H1 (cell line): ENCODE data around the gene GRIK4. TPM values are rescaled to one million over a fixed set of nuclear protein-coding genes. Genes with fewer than 3 reads are reported as not detected.

Experiments
- CTCF ChIA-PET: fragments of 300-600 bp; sonication (Branson Sonifier 250); formaldehyde crosslinking; loops from one replicate; lab custom pipeline; 2021; ENCODE audit not compliant: partially characterized antibody; lab: Charles Lee
- POLR2A ChIA-PET: fragments of 300-600 bp; sonication (Branson Sonifier 250); formaldehyde crosslinking; loops from one replicate; lab custom pipeline; 2021; ENCODE audit warnings: inconsistent platforms; ENCODE audit not compliant: partially characterized antibody; lab: Charles Lee
- DNase-seq, 2 experiments: peaks; one replicate each; pipeline versions ENCODE4 v3.0.0 to v3.0.0-alpha.2; 2010 to 2022; ENCODE audit warnings: low spot score in 2 of 2, low read depth in 1 of 2, mixed read lengths in 1 of 2
- FAIRE-seq: peaks from 2 replicates; lab custom pipeline; 2011; peaks lifted over from hg19 to GRCh38; lab: Jason Lieb, UNC
- H2AFZ ChIP-seq: 2 replicates; pipeline ENCODE4 v1.8.1; 2012; ENCODE audit warnings: low read length, inconsistent platforms
- H2AK5ac ChIP-seq: 2 replicates; pipeline ENCODE4 v1.6.1; 2013; ENCODE audit warnings: low read depth, low read length
- H2BK120ac ChIP-seq: replicated peaks from 2 replicates; pipeline ENCODE3; 2013; ENCODE audit warnings: low read depth, low read length, inconsistent platforms
- H2BK12ac ChIP-seq: 2 replicates; pipeline ENCODE4 v1.6.1; 2013; ENCODE audit warnings: low read depth, low read length
- H2BK15ac ChIP-seq: 2 replicates; pipeline ENCODE4 v1.6.1; 2013; ENCODE audit warnings: low read length
- H2BK20ac ChIP-seq: 2 replicates; pipeline ENCODE4 v1.6.1; 2013; ENCODE audit warnings: low read length
- H2BK5ac ChIP-seq: 2 replicates; pipeline ENCODE4 v1.6.1; 2013; ENCODE audit warnings: low read depth, low read length
- H3K14ac ChIP-seq: 2 replicates; pipeline ENCODE4 v1.6.1; 2013; ENCODE audit warnings: inconsistent platforms; ENCODE audit not compliant: insufficient read length
- H3K18ac ChIP-seq: 2 replicates; pipeline ENCODE4 v1.6.1; 2013; ENCODE audit warnings: low read length; ENCODE audit errors: extremely low read depth
- H3K23ac ChIP-seq: 2 replicates; pipeline ENCODE4 v1.6.1; 2013; ENCODE audit warnings: inconsistent platforms; ENCODE audit not compliant: insufficient read length
- H3K23me2 ChIP-seq: 2 replicates; pipeline ENCODE4 v1.6.1; 2013; ENCODE audit warnings: low read depth, low read length
- H3K27ac ChIP-seq: 2 replicates; pipeline ENCODE4 v1.6.1; 2011; ENCODE audit warnings: low read depth, low read length, inconsistent platforms
- H3K27me3 ChIP-seq, 4 experiments: replicated peaks in 1 of 4; 1 replicate in 1 of 4; 2 replicates in 3 of 4; pipeline versions ENCODE4 v1.6.1 to v1.8.1; 2011 to 2013; ENCODE audit warnings: low read length in 3 of 4, mild to moderate bottlenecking in 3 of 4, inconsistent platforms in 2 of 4, mixed read lengths in 2 of 4, moderate library complexity in 1 of 4; ENCODE audit not compliant: control insufficient read depth in 3 of 4, insufficient read depth in 3 of 4; ENCODE audit errors: extremely low read depth in 1 of 4
- H3K36me3 ChIP-seq, 4 experiments: 2 replicates each; pipeline versions ENCODE4 v1.6.1 to v1.8.1; 2011 to 2013; ENCODE audit warnings: mild to moderate bottlenecking in 4 of 4, low read length in 3 of 4, moderate library complexity in 2 of 4, control low read depth in 1 of 4, inconsistent platforms in 1 of 4; ENCODE audit not compliant: insufficient read depth in 4 of 4, control insufficient read depth in 2 of 4
- H3K4ac ChIP-seq: replicated peaks from 2 replicates; pipeline ENCODE3; 2013; ENCODE audit warnings: low read length, low read depth, mixed read lengths, inconsistent platforms; ENCODE audit not compliant: insufficient read length
- H3K4me1 ChIP-seq, 4 experiments: replicated peaks in 1 of 4; 1 replicate in 1 of 4; 2 replicates in 3 of 4; pipeline versions ENCODE4 v1.6.1 to v1.8.1; 2011 to 2013; ENCODE audit warnings: low read length in 3 of 4, inconsistent platforms in 2 of 4, mixed read lengths in 1 of 4; ENCODE audit not compliant: insufficient read depth in 4 of 4, control insufficient read depth in 3 of 4
- H3K4me2 ChIP-seq, 2 experiments: 2 replicates each; pipeline versions ENCODE4 v1.6.1 to v1.8.1; 2011 to 2013; ENCODE audit warnings: low read depth in 2 of 2, low read length in 2 of 2, control low read depth in 1 of 2, inconsistent platforms in 1 of 2, mild to moderate bottlenecking in 1 of 2; ENCODE audit not compliant: insufficient read depth in 1 of 2
- H3K4me3 ChIP-seq, 4 experiments: fragments of 200-600, 300-600 bp in 1 of 4; sonication (generic), shearing (Covaris generic), sonication (Bioruptor Twin) in 1 of 4; 2 replicates each; pipeline versions ENCODE4 v1.5.1 to v1.8.1; 2011 to 2016; ENCODE audit warnings: low read length in 4 of 4, low read depth in 3 of 4, control low read depth in 2 of 4, inconsistent platforms in 2 of 4, mild to moderate bottlenecking in 2 of 4, mixed read lengths in 1 of 4, moderate library complexity in 1 of 4; ENCODE audit not compliant: insufficient read depth in 2 of 4; ENCODE audit errors: extremely low read depth in 1 of 4
- H3K56ac ChIP-seq: replicated peaks from 2 replicates; pipeline ENCODE3; 2013; ENCODE audit warnings: low read depth, mild to moderate bottlenecking, mixed read lengths, low read length, inconsistent platforms; ENCODE audit not compliant: insufficient read length
- H3K79me1 ChIP-seq: 2 replicates; pipeline ENCODE4 v1.6.1; 2013; ENCODE audit warnings: low read depth, low read length, control low read depth
- H3K79me2 ChIP-seq, 2 experiments: 2 replicates each; pipeline versions ENCODE4 v1.6.1 to v1.8.1; 2012 to 2013; ENCODE audit warnings: low read length in 2 of 2, mild to moderate bottlenecking in 2 of 2, inconsistent platforms in 1 of 2; ENCODE audit not compliant: insufficient read depth in 2 of 2, control insufficient read depth in 1 of 2
- H3K9ac ChIP-seq, 4 experiments: replicated peaks in 1 of 4; 1 replicate in 1 of 4; 2 replicates in 3 of 4; pipeline versions ENCODE4 v1.6.1 to v1.8.1; 2011 to 2013; ENCODE audit warnings: low read depth in 3 of 4, low read length in 3 of 4, control low read depth in 2 of 4, mild to moderate bottlenecking in 2 of 4, moderate library complexity in 2 of 4, inconsistent platforms in 1 of 4; ENCODE audit errors: extremely low read depth in 1 of 4
- H3K9me3 ChIP-seq, 2 experiments: 2 replicates each; pipeline versions ENCODE4 v1.6.1 to v1.8.1; 2012 to 2013; ENCODE audit warnings: mild to moderate bottlenecking in 2 of 2, moderate library complexity in 2 of 2, control low read depth in 1 of 2, inconsistent platforms in 1 of 2, low read depth in 1 of 2, low read length in 1 of 2, mixed read lengths in 1 of 2; ENCODE audit not compliant: insufficient read depth in 2 of 2
- H4K20me1 ChIP-seq, 2 experiments: replicated peaks in 1 of 2; 2 replicates each; pipeline versions ENCODE3 to v1.8.1; 2011 to 2013; ENCODE audit warnings: inconsistent platforms in 2 of 2, low read length in 2 of 2, mild to moderate bottlenecking in 1 of 2; ENCODE audit not compliant: insufficient read depth in 2 of 2, control insufficient read depth in 1 of 2
- H4K5ac ChIP-seq: 2 replicates; pipeline ENCODE4 v1.6.1; 2013; ENCODE audit warnings: low read length, low read depth, mixed read lengths, inconsistent platforms; ENCODE audit not compliant: insufficient read length
- H4K8ac ChIP-seq: 2 replicates; pipeline ENCODE4 v1.8.0; 2013; ENCODE audit warnings: mild to moderate bottlenecking, moderate library complexity, low read length, inconsistent platforms; ENCODE audit not compliant: insufficient read depth; ENCODE audit errors: extremely low read depth
- H4K91ac ChIP-seq: replicated peaks from 2 replicates; pipeline ENCODE3; 2013; ENCODE audit warnings: low read length, mixed read lengths, inconsistent platforms; ENCODE audit not compliant: insufficient read length
- FOSL1 ChIP-seq: IDR thresholded peaks from 2 replicates; pipeline ENCODE4 v1.6.1; 2011; ENCODE audit warnings: mild to moderate bottlenecking, low read depth, low read length, moderate library complexity; ENCODE audit not compliant: insufficient read depth
- GTF2F1 ChIP-seq: IDR thresholded peaks from 2 replicates; pipeline ENCODE4 v1.6.1; 2012; ENCODE audit warnings: low read depth, low read length, improper control_type of control experiment, borderline replicate concordance
- PHF8 ChIP-seq: fragments of 200-600 bp; sonication (generic); conservative IDR thresholded peaks from 2 replicates; pipeline ENCODE4 v1.7.1; 2012; ENCODE audit warnings: low read depth, mild to moderate bottlenecking, inconsistent platforms, low read length, moderate library complexity
- SIX5 ChIP-seq: IDR thresholded peaks from 2 replicates; pipeline ENCODE4 v1.6.1; 2011; ENCODE audit warnings: mild to moderate bottlenecking, low read depth, low read length
- TAF7 ChIP-seq: optimal IDR thresholded peaks from 2 replicates; pipeline ENCODE3; 2011; ENCODE audit warnings: low read depth, mild to moderate bottlenecking, inconsistent platforms, low read length, moderate library complexity, borderline replicate concordance
- WGBS, 2 experiments: shearing (Covaris generic) in 1 of 2; methylation state at CpG; one replicate each; pipeline versions ENCODE4 v1.1.6 to v1.1.7; 2013 to 2015; ENCODE audit warnings: low lambda C conversion rate in 2 of 2, mixed read lengths in 2 of 2, inconsistent platforms in 1 of 2, low coverage in 1 of 2, missing lambda C conversion rate in 1 of 2; ENCODE audit not compliant: insufficient replicate concordance in 2 of 2, insufficient coverage in 1 of 2, insufficient read length in 1 of 2; ENCODE audit errors: extremely low coverage in 1 of 2, missing lambda C conversion rate in 1 of 2; 5-methylcytosine and 5-hydroxymethylcytosine counted together
- polyA plus RNA-seq, 7 experiments: library from polyadenylated mRNA; depleted of rRNA in 3 of 7; stranded (reverse) in 5 of 7; unstranded in 2 of 7; fragments of >200 nt in 5 of 7; fragments of 200-250 nt in 2 of 7; gene quantifications; 1 replicate in 5 of 7; 2 replicates in 1 of 7; 4 replicates in 1 of 7; pipeline versions ENCODE4 v1.2.1 to v1.2.3, GENCODE V29; 2011 to 2013; ENCODE audit warnings: missing spikeins in 2 of 7, mixed read lengths in 2 of 7
- total RNA-seq: library from RNA; stranded (reverse); fragmentation: NEBNext Ultra II Directional; extraction: Animal tissue kit (Norgen Biotek cat#: 25700); gene quantifications from 2 replicates; pipeline ENCODE4 v1.2.1, GENCODE V29; 2021

Gene GRIK4
- total and polyA plus RNA-seq, 2 of the 8 experiments (the other 6 are each of a cell fraction or from before 2014, with no cell fraction given), result 1.2 to 2.9 TPM

DNA sequence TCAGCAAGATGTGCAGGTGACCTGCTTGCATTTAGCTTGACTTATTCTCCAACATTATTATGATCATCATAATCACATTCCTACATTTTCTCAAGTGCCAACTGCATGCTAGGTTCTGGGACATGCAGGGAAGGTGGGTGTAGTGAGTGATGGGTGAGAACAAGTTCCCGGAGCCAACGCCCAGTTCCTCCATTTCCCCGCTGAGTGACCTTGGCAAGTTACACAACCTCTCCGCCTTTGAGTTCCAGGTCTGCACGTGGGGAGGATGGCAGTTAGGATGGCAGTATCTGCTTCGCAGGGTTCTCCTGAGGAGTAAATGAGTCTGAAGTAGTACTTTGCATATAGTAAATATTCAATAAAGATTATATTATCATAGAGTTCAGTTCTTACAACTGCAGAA is 140.3 kb downstream of the GRIK4 start:
- Histone ChIP-seq H3K23me2 (no peaks in the 10 kb centered on the region), H2BK20ac (no peak overlapping the region), H3K18ac (no peak overlapping the region), H3K79me1 (no peaks in the 10 kb centered on the region), H4K91ac (no peak overlapping the region), H3K9me3 (no peaks in the 10 kb centered on the region), H2BK12ac (no peak overlapping the region), H2AFZ (no peak overlapping the region), H3K27ac (no peak overlapping the region), H2BK5ac (no peak overlapping the region), H4K8ac (no peak overlapping the region), H3K56ac (no peak overlapping the region), H3K27me3 (peaks cover 24 to 47% (median 34%) of the 10 kb centered on the region in 4 experiments), H3K4ac (no peak overlapping the region), H2BK15ac (no peak overlapping the region), H3K14ac (no peak overlapping the region), H3K4me2 (no peak overlapping the region), H3K36me3 (no peaks in the 10 kb centered on the region), H3K9ac (no peak overlapping the region), H2BK120ac (no peak overlapping the region), H3K23ac (no peak overlapping the region), H4K5ac (no peak overlapping the region), H3K4me1 (no peaks in the 10 kb centered on the region; a peak in 1 of 7 replicates), H3K79me2 (no peaks in the 10 kb centered on the region), H2AK5ac (no peak overlapping the region), H3K4me3 (no peak overlapping the region), H4K20me1 (peaks cover 2 to 14% of the 10 kb centered on the region in 2 experiments)
- no peak for TF ChIP-seq GTF2F1
- TF ChIP-seq SIX5, result no peak
- no peak for TF ChIP-seq FOSL1
- no peak for TF ChIP-seq TAF7
- TF ChIP-seq PHF8, result no peak
- DNase-seq (no peak), FAIRE-seq (no peak)
- ChIA-PET CTCF (interaction anchor here (0.8 to 2.5 kb wide), 5 partner anchors 10 to 276 kb away, joined by 3 to 8 read pairs (median 4); no protein-coding TSS in a partner anchor), POLR2A (interaction anchor here (0.6 kb wide), 1 partner anchor 1526 kb away, joined by 3 read pairs; no protein-coding TSS in a partner anchor)
- 92% methylated on average over 6 of the region's 6 CpGs; no CpG with 5 or more reads in 1 of the 2 experiments for WGBS, 2 experiments
